ENCODE measurements around the gene MAML2. TPM values are rescaled to one million over a fixed set of nuclear protein-coding genes. Genes with fewer than 3 reads are reported as not detected.

Gene MAML2
- total and polyA plus RNA-seq, 2 of the 8 experiments (the other 6 are each of a cell fraction or from before 2014, with no cell fraction given), result 3.8 to 6.6 TPM

DNA sequence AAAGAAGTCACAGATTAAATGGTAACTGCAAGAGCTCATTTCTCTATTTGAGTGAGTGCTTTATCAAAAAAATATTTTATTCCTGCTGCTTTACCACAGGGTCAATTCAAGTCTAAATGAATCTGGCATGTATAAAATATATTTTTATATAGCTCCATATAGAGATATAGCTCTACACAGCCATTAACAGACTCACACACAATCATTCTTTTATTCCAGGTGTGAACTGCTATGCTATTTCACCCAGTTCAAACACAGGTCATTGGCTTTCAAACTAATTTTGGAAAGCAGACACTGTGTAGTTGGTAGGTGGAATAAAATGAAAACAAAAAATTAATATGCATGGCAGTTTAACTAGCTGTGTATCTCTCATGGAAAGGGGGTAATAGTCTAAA is 63.1 kb downstream of the MAML2 start (continued):
- no peak for TF ChIP-seq CHD7 (IDR thresholded peaks at IDR 0.05; ENCODE audit: insufficient replicate concordance, low read length)
- TF ChIP-seq HDAC6 (IDR thresholded peaks at IDR 0.05; ENCODE audit: low read depth, low read length), result no peak
- TF ChIP-seq CBX5 (IDR thresholded peaks at IDR 0.05; ENCODE audit: low read depth, low read length), result no peak
- no peak for TF ChIP-seq POU5F1 (IDR thresholded peaks at IDR 0.05; ENCODE audit: low read depth, low read length)
- no peak for TF ChIP-seq BRCA1 (IDR thresholded peaks at IDR 0.05; ENCODE audit: low read depth, low read length)
- TF ChIP-seq EGR1 (IDR thresholded peaks at IDR 0.05; ENCODE audit: borderline replicate concordance, low read depth, low read length), result no peak
- TF ChIP-seq BACH1 (IDR thresholded peaks at IDR 0.05; ENCODE audit: low read length), result no peak
